MM.1S (cell line): ENCODE measurements around the gene ZBTB32.

Experiments used
- CTCF ChIP-seq: fragments of 300-600 bp; sonication (generic); IDR thresholded peaks from 2 replicates; pipeline ENCODE4 v1.5.1; 2016; ENCODE audit warnings: antibody characterized with exemption, low read length, mixed read lengths
- EZH2 ChIP-seq: fragments of 300-600 bp; sonication (generic); optimal IDR thresholded peaks from 2 replicates; pipeline ENCODE3; 2017; ENCODE audit warnings: low read depth, mild to moderate bottlenecking, antibody characterized with exemption, low read length, mixed read lengths
- EZH2phosphoT487 ChIP-seq: fragments of 300-600 bp; sonication (generic); IDR thresholded peaks from 2 replicates; pipeline ENCODE4 v1.6.1; 2018; ENCODE audit warnings: antibody characterized with exemption, low read length

- TF ChIP-seq CTCF (no peak), EZH2 (no peak), EZH2phosphoT487 (no peak)
These were observed 29.9 kb downstream of the ZBTB32 start for GRCh38 chr19:35734273-35734672.
